Esophagus muscularis mucosa (tissue), 4 donors: ENCODE measurements around the gene ATP5MC2. TPM values are rescaled to one million over a fixed set of nuclear protein-coding genes. Genes with fewer than 3 reads are reported as not detected.
"Not testable (repeated sequence)": the region's sequence is repeated elsewhere in the genome, so short reads cannot be mapped to it uniquely, and the experiment has no call there.

ENCODE experiments used
- DNase-seq: peaks from one replicate; pipeline ENCODE4 v3.0.0-alpha.2; 2017; ENCODE audit errors: extremely low spot score
- H3K27ac ChIP-seq, 4 donors: fragments of 200-600 bp; sonication (generic); replicated peaks in 1 of 4; 1 replicate in 3 of 4; 2 replicates in 1 of 4; pipeline ENCODE4 v1.5.1; 2016 to 2019; ENCODE audit warnings: mild to moderate bottlenecking in 1 of 4
- H3K27me3 ChIP-seq, 4 donors: fragments of 200-600 bp; sonication (generic); one replicate each; pipeline versions ENCODE4 v1.5.1 to v1.6.0; 2016 to 2019
- H3K36me3 ChIP-seq, 4 donors: fragments of 200-600 bp; sonication (generic); one replicate each; pipeline ENCODE4 v1.5.1; 2016 to 2019
- H3K4me1 ChIP-seq, 4 donors: fragments of 200-600 bp; sonication (generic); one replicate each; pipeline ENCODE4 v1.5.1; 2016 to 2019
- H3K4me3 ChIP-seq, 4 donors: fragments of 200-600 bp; sonication (generic); 1 replicate in 2 of 4; 2 replicates in 2 of 4; pipeline ENCODE4 v1.5.1; 2016 to 2019; ENCODE audit warnings: mild to moderate bottlenecking in 4 of 4, moderate library complexity in 1 of 4
- H3K9me3 ChIP-seq, 4 donors: fragments of 200-600 bp; sonication (generic); 1 replicate in 3 of 4; 2 replicates in 1 of 4; pipeline ENCODE4 v1.5.1; 2016 to 2019
- CTCF ChIP-seq, 3 experiments: fragments of 200-600 bp in 2 of 3; fragments of 450-650 bp in 1 of 3; sonication (generic) in 2 of 3; IDR thresholded peaks; one replicate each; pipeline ENCODE4 v1.5.1; 2017 to 2019; ENCODE audit warnings: antibody characterized with exemption in 3 of 3, mild to moderate bottlenecking in 2 of 3, moderate library complexity in 1 of 3
- EP300 ChIP-seq: sonication (generic); formaldehyde crosslinking; IDR thresholded peaks from one replicate; pipeline ENCODE4 v1.6.1; 2017; ENCODE audit warnings: antibody characterized with exemption
- POLR2A ChIP-seq: fragments of 450-650 bp; IDR thresholded peaks from one replicate; pipeline ENCODE4 v1.6.1; 2017; ENCODE audit warnings: antibody characterized with exemption, moderate library complexity, mild to moderate bottlenecking, low read depth
- POLR2AphosphoS5 ChIP-seq, 2 donors: sonication (generic); formaldehyde crosslinking; IDR thresholded peaks; one replicate each; pipeline ENCODE4 v1.6.1; 2017; ENCODE audit warnings: antibody characterized with exemption in 2 of 2
- WGBS: methylation state at CpG from one replicate; pipeline ENCODE4 v1.1.5; 2018; 5-methylcytosine and 5-hydroxymethylcytosine counted together
- intact Hi-C: fragments of 100-400 bp; cut with DNase I; formaldehyde crosslinking; loops from one replicate; pipeline ENCODE4 v1.15.1; 2023
- total RNA-seq, 4 donors: library from RNA; depleted of rRNA; stranded (reverse); fragments of >200 nt; gene quantifications; one replicate each; pipeline versions ENCODE4 v1.1.0 to v1.2.1, GENCODE V29; 2016

The ATP5MC2 gene
- total RNA-seq, 4 donors from 2014 or later: 204 to 266 (median 235) TPM

- TF ChIP-seq POLR2A (no peak), POLR2AphosphoS5 (IDR thresholded peaks at IDR 0.05) (no peak), EP300 (no peak), CTCF (IDR thresholded peaks at IDR 0.05) (no peak)
- no peak for DNase-seq
- Histone ChIP-seq H3K27me3 (no peaks in the 10 kb centered on the region), H3K4me3 (no peak overlapping the region), H3K27ac (no peak overlapping the region), H3K9me3 (no peaks in the 10 kb centered on the region), H3K4me1 (peaks cover 0 to 2% (median 0%) of the 10 kb centered on the region in 4 donors), H3K36me3 (no peaks in the 10 kb centered on the region)
- 81% methylated on average over 1 of the region's 1 CpG for WGBS
- intact Hi-C loops: no loop called here
Measured at GRCh38 chr12:53652366-53652765, 23.5 kb downstream of the ATP5MC2 start.

- no peak overlapping the region for H3K4me3 ChIP-seq
- 77% methylated on average over 1 of the region's 1 CpG for WGBS
- no peak for TF ChIP-seq EP300
- TF ChIP-seq POLR2A: no peak
- TF ChIP-seq CTCF (IDR thresholded peaks at IDR 0.05): no peak
- TF ChIP-seq POLR2AphosphoS5 (IDR thresholded peaks at IDR 0.05): no peak
- intact Hi-C loops: no loop called here
- H3K36me3 ChIP-seq: no peaks in the 10 kb centered on the region
- DNase-seq: no peak
- no peaks in the 10 kb centered on the region for H3K9me3 ChIP-seq
- no peak overlapping the region for H3K27ac ChIP-seq
- no peaks in the 10 kb centered on the region for H3K27me3 ChIP-seq
- no peaks in the 10 kb centered on the region for H3K4me1 ChIP-seq
Measured at GRCh38 chr12:53651737-53652136, 24.1 kb downstream of the ATP5MC2 start.

GRCh38 chr12:53646300-53646699 is 29.6 kb downstream of the ATP5MC2 start:
- H3K9me3 ChIP-seq, H3K4me3 ChIP-seq, DNase-seq, H3K27me3 ChIP-seq, H3K36me3 ChIP-seq, H3K4me1 ChIP-seq, intact Hi-C loops, H3K27ac ChIP-seq: not testable (repeated sequence)
- WGBS: 89% methylated on average over 4 of the region's 4 CpGs

- TF ChIP-seq POLR2A: no peak
- TF ChIP-seq CTCF (IDR thresholded peaks at IDR 0.05): no peak
- TF ChIP-seq EP300: no peak
- TF ChIP-seq POLR2AphosphoS5 (IDR thresholded peaks at IDR 0.05): no peak
- Histone ChIP-seq H3K27ac (no peak overlapping the region), H3K9me3 (no peaks in the 10 kb centered on the region), H3K4me1 (no peaks in the 10 kb centered on the region), H3K36me3 (no peaks in the 10 kb centered on the region), H3K27me3 (no peaks in the 10 kb centered on the region), H3K4me3 (no peak overlapping the region)
- DNase-seq: no peak
- 81% methylated on average over 3 of the region's 3 CpGs for WGBS
- intact Hi-C loops: no loop called here
Measured at GRCh38 chr12:53645165-53645564, 30.7 kb downstream of the ATP5MC2 start.

GRCh38 chr12:53644133-53644532 is 31.8 kb downstream of the ATP5MC2 start:
- WGBS: 95% methylated on average over 3 of the region's 3 CpGs
- H3K36me3 ChIP-seq: no peaks in the 10 kb centered on the region
- H3K9me3 ChIP-seq: no peaks in the 10 kb centered on the region
- H3K27ac ChIP-seq: no peak overlapping the region
- intact Hi-C loops: no loop called here
- H3K4me1 ChIP-seq: no peaks in the 10 kb centered on the region
- no peak for DNase-seq
- no peak for TF ChIP-seq CTCF (IDR thresholded peaks at IDR 0.05)
- no peak for TF ChIP-seq POLR2A
- no peak for TF ChIP-seq POLR2AphosphoS5 (IDR thresholded peaks at IDR 0.05)
- TF ChIP-seq EP300: no peak
- no peak overlapping the region for H3K4me3 ChIP-seq
- H3K27me3 ChIP-seq: no peaks in the 10 kb centered on the region
